LNCAP (cell line): ENCODE data around the gene PLP2.

Experiments used
- CTCF ChIP-seq: fragments of 450-650 bp; IDR thresholded peaks from 2 replicates; pipeline ENCODE4 v1.5.1; 2017; ENCODE audit warnings: mild to moderate bottlenecking

The PLP2 gene

GRCh38 chrX:49163555-49164419 is 7.9 kb upstream of the PLP2 start:
- peak; percentile 68 for TF ChIP-seq CTCF

- TF ChIP-seq CTCF, result no peak
Observed at GRCh38 chrX:49164589-49165360, 6.9 kb upstream of the PLP2 start.

GRCh38 chrX:49165901-49166881 is 5.5 kb upstream of the PLP2 start:
- TF ChIP-seq CTCF, result no peak

- TF ChIP-seq CTCF, result no peak
Observed at GRCh38 chrX:49166914-49167739, 4.6 kb upstream of the PLP2 start.

- no peak for TF ChIP-seq CTCF
Observed at GRCh38 chrX:49167740-49168108, 4.0 kb upstream of the PLP2 start.

- no peak for TF ChIP-seq CTCF
Observed at GRCh38 chrX:49172280-49172780, 632 bp downstream of the PLP2 start.
